ENCODE measurements around the gene IGF2R. TPM values are rescaled to one million over a fixed set of nuclear protein-coding genes. Genes with fewer than 3 reads are reported as not detected.

The IGF2R gene
- total and polyA plus RNA-seq, 9 donors: 29.3 to 116 (median 49.2) TPM

GRCh38 chr6:159951772-159952171, 17.1 kb upstream of the IGF2R start:
- Histone ChIP-seq H3K4me1 (ENCODE audit: insufficient read depth) (no peaks in the 10 kb centered on the region), H3K4me3 (no peak overlapping the region), H3K36me3 (no peaks in the 10 kb centered on the region), H3K9me3 (no peaks in the 10 kb centered on the region), H3K27ac (no peak overlapping the region), H3K27me3 (no peaks in the 10 kb centered on the region)
- intact Hi-C loops (cut with DNase I): no loop called here
- WGBS, 3 donors: 74 to 78% (median 77%) methylated on average over 7 of the region's 7 CpGs
- no peak for DNase-seq
- no peak for TF ChIP-seq EP300 (IDR thresholded peaks at IDR 0.05)
- TF ChIP-seq, protein P1, sequence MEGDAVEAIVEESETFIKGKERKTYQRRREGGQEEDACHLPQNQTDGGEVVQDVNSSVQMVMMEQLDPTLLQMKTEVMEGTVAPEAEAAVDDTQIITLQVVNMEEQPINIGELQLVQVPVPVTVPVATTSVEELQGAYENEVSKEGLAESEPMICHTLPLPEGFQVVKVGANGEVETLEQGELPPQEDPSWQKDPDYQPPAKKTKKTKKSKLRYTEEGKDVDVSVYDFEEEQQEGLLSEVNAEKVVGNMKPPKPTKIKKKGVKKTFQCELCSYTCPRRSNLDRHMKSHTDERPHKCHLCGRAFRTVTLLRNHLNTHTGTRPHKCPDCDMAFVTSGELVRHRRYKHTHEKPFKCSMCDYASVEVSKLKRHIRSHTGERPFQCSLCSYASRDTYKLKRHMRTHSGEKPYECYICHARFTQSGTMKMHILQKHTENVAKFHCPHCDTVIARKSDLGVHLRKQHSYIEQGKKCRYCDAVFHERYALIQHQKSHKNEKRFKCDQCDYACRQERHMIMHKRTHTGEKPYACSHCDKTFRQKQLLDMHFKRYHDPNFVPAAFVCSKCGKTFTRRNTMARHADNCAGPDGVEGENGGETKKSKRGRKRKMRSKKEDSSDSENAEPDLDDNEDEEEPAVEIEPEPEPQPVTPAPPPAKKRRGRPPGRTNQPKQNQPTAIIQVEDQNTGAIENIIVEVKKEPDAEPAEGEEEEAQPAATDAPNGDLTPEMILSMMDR (IDR thresholded peaks at IDR 0.05): no peak
- TF ChIP-seq POLR2A (IDR thresholded peaks at IDR 0.05): no peak

- no peaks in the 10 kb centered on the region for H3K27me3 ChIP-seq
- no peaks in the 10 kb centered on the region for H3K4me1 ChIP-seq (ENCODE audit: insufficient read depth)
- H3K9me3 ChIP-seq: no peaks in the 10 kb centered on the region
- no peak for TF ChIP-seq EP300 (IDR thresholded peaks at IDR 0.05)
- TF ChIP-seq POLR2A (IDR thresholded peaks at IDR 0.05): no peak
- TF ChIP-seq, protein P1 (IDR thresholded peaks at IDR 0.05): no peak
- intact Hi-C loops (cut with DNase I): no loop called here
- no peak for DNase-seq
- no peak overlapping the region for H3K27ac ChIP-seq
- H3K4me3 ChIP-seq: no peak overlapping the region
- H3K36me3 ChIP-seq: no peaks in the 10 kb centered on the region
- WGBS, 3 donors: 58 to 70% (median 68%) methylated on average over 13 of the region's 13 CpGs
Observed at GRCh38 chr6:159952289-159953005, 16.4 kb upstream of the IGF2R start.

DNA sequence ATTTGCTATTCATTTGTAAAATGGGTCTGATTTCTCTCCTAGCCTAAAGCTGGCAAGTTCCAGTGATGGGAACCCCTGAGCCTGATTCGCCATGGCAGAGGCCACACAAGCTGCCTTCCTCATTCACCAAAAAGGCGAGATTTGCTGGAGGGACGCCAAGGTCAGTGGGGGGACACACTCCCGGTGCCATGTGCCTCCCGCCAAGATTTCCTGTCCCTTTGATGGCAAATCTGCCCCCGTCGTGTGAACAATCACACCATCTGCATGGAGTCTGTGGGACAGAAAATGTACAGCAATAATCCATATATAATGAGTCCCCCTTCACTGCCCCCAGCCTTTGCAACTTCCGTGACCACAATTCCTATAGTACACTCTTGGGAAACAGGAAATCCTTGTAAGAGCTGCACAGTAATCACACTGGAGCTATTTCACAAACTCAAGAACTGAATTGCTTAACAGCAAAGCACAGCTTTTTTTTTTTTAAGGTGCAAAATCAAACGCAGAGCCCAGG, 15.7 kb upstream of the IGF2R start:
- H3K4me3 ChIP-seq: no peak overlapping the region
- 41 to 52% (median 44%) methylated on average over 9 of the region's 9 CpGs for WGBS, 3 donors
- no peaks in the 10 kb centered on the region for H3K36me3 ChIP-seq
- no peak overlapping the region for H3K27ac ChIP-seq
- TF ChIP-seq POLR2A (IDR thresholded peaks at IDR 0.05): no peak
- TF ChIP-seq EP300 (IDR thresholded peaks at IDR 0.05): no peak
- TF ChIP-seq, protein P1 (IDR thresholded peaks at IDR 0.05): no peak
- no peaks in the 10 kb centered on the region for H3K27me3 ChIP-seq
- DNase-seq: peak in 2 of 5 donors; percentile 44 to 52
- H3K9me3 ChIP-seq: no peaks in the 10 kb centered on the region
- no peaks in the 10 kb centered on the region for H3K4me1 ChIP-seq (ENCODE audit: insufficient read depth)
- intact Hi-C loops (cut with DNase I): no loop called here

GRCh38 chr6:159955945-159956361, 12.9 kb upstream of the IGF2R start:
- H3K4me3 ChIP-seq: no peak overlapping the region
- TF ChIP-seq POLR2A (IDR thresholded peaks at IDR 0.05): no peak
- TF ChIP-seq, protein P1 (IDR thresholded peaks at IDR 0.05): no peak
- no peak for TF ChIP-seq EP300 (IDR thresholded peaks at IDR 0.05)
- intact Hi-C loops (cut with DNase I): no loop called here

More at GRCh38 chr6:159955945-159956361, 12.9 kb upstream of the IGF2R start:
- Histone ChIP-seq H3K27me3 (no peaks in the 10 kb centered on the region), H3K9me3 (no peaks in the 10 kb centered on the region), H3K36me3 (no peaks in the 10 kb centered on the region), H3K27ac (no peak overlapping the region), H3K4me1 (ENCODE audit: insufficient read depth) (peaks cover 3% of the 10 kb centered on the region)
- DNase-seq: no peak
